ENCODE results near the gene S100A1.
"Not testable (repeated sequence)": the region's sequence is repeated elsewhere in the genome, so short reads cannot be mapped to it uniquely, and the experiment has no call there.

- not testable (repeated sequence) for TF ChIP-seq CREM (CRISPR knock-in tag; IDR thresholded peaks at IDR 0.05); CTCF (IDR thresholded peaks at IDR 0.05); FOXP1 (CRISPR knock-in tag; IDR thresholded peaks at IDR 0.05; ENCODE audit: borderline replicate concordance); IRF1 (CRISPR knock-in tag; IDR thresholded peaks at IDR 0.05); E2F5 (CRISPR knock-in tag; IDR thresholded peaks at IDR 0.05); FOXP4 (CRISPR knock-in tag; IDR thresholded peaks at IDR 0.05); ARID4B (CRISPR knock-in tag; IDR thresholded peaks at IDR 0.05; ENCODE audit: borderline replicate concordance); TCF7 (CRISPR knock-in tag; IDR thresholded peaks at IDR 0.05; ENCODE audit: low read depth); JUN (CRISPR knock-in tag; IDR thresholded peaks at IDR 0.05); USF1 (CRISPR knock-in tag; IDR thresholded peaks at IDR 0.05); TEAD4 (CRISPR knock-in tag; IDR thresholded peaks at IDR 0.05)
Measured at GRCh38 chr1:153671628-153672353, 43.6 kb downstream of the S100A1 start.
